ENCODE results near the gene CACNG5.

CACNG5 gene

GRCh38 chr17:66849032-66849655 is 14.2 kb downstream of the CACNG5 start:
- DNase-seq (ENCODE audit: extremely low read depth, insufficient read length), result no peak
- Histone ChIP-seq H3K27me3 (replicated peaks; ENCODE audit: control insufficient read depth, insufficient read depth, low read length) (no peaks in the 10 kb centered on the region), H3K36me3 (ENCODE audit: control insufficient read depth, insufficient read depth, low read length) (no peaks in the 10 kb centered on the region), H3K4me3 (replicated peaks; ENCODE audit: low read depth, low read length) (no peak overlapping the region)
- TF ChIP-seq CTCF (IDR thresholded peaks at IDR 0.05; ENCODE audit: insufficient read depth, low read length, poor library complexity, severe bottlenecking), result no peak

GRCh38 chr17:66849851-66850580 is 15.1 kb downstream of the CACNG5 start:
- no peak overlapping the region for H3K4me3 ChIP-seq (replicated peaks; ENCODE audit: low read depth, low read length)
- TF ChIP-seq CTCF (IDR thresholded peaks at IDR 0.05; ENCODE audit: insufficient read depth, low read length, poor library complexity, severe bottlenecking), result no peak
- H3K27me3 ChIP-seq (replicated peaks; ENCODE audit: control insufficient read depth, insufficient read depth, low read length), result no peaks in the 10 kb centered on the region
- no peak for DNase-seq (ENCODE audit: extremely low read depth, insufficient read length)
- no peaks in the 10 kb centered on the region for H3K36me3 ChIP-seq (ENCODE audit: control insufficient read depth, insufficient read depth, low read length)

GRCh38 chr17:66850692-66851091 is 15.8 kb downstream of the CACNG5 start:
- H3K27me3 ChIP-seq (replicated peaks; ENCODE audit: control insufficient read depth, insufficient read depth, low read length), result no peaks in the 10 kb centered on the region
- no peak for TF ChIP-seq CTCF (IDR thresholded peaks at IDR 0.05; ENCODE audit: insufficient read depth, low read length, poor library complexity, severe bottlenecking)
- no peak overlapping the region for H3K4me3 ChIP-seq (replicated peaks; ENCODE audit: low read depth, low read length)
- no peak for DNase-seq (ENCODE audit: extremely low read depth, insufficient read length)
- H3K36me3 ChIP-seq (ENCODE audit: control insufficient read depth, insufficient read depth, low read length), result no peaks in the 10 kb centered on the region

- TF ChIP-seq CTCF (IDR thresholded peaks at IDR 0.05; ENCODE audit: insufficient read depth, low read length, poor library complexity, severe bottlenecking), result peak; percentile 45
- Histone ChIP-seq H3K27me3 (replicated peaks; ENCODE audit: control insufficient read depth, insufficient read depth, low read length) (no peaks in the 10 kb centered on the region), H3K36me3 (ENCODE audit: control insufficient read depth, insufficient read depth, low read length) (no peaks in the 10 kb centered on the region), H3K4me3 (replicated peaks; ENCODE audit: low read depth, low read length) (no peak overlapping the region)
- no peak for DNase-seq (ENCODE audit: extremely low read depth, insufficient read length)
Observed at GRCh38 chr17:66855204-66855603, 20.3 kb downstream of the CACNG5 start.

- Histone ChIP-seq H3K27me3 (replicated peaks; ENCODE audit: control insufficient read depth, insufficient read depth, low read length) (no peaks in the 10 kb centered on the region), H3K36me3 (ENCODE audit: control insufficient read depth, insufficient read depth, low read length) (no peaks in the 10 kb centered on the region), H3K4me3 (replicated peaks; ENCODE audit: low read depth, low read length) (no peak overlapping the region)
- TF ChIP-seq CTCF (IDR thresholded peaks at IDR 0.05; ENCODE audit: insufficient read depth, low read length, poor library complexity, severe bottlenecking), result no peak
- no peak for DNase-seq (ENCODE audit: extremely low read depth, insufficient read length)
Observed at GRCh38 chr17:66858226-66859083, 23.5 kb downstream of the CACNG5 start.

Data from GM06990 (cell line).